Neural cell (in vitro differentiated cells): ENCODE results near the gene RPL26. TPM values are rescaled to one million over a fixed set of nuclear protein-coding genes. Genes with fewer than 3 reads are reported as not detected.
A peak's percentile ranks its signal among the peaks of the same experiment; 100 is the strongest.

Experiments used
- H2AFZ ChIP-seq: fragments of 200-600, 300-800 bp; sonication (generic), shearing (Covaris generic); 2 replicates; pipeline ENCODE4 v1.6.0; 2014; ENCODE audit warnings: low read depth, mild to moderate bottlenecking, antibody characterized with exemption, low read length, moderate library complexity
- H3F3A ChIP-seq: fragments of 200-600 bp; shearing (Covaris generic); 2 replicates; pipeline ENCODE4 v1.6.1; 2016; ENCODE audit warnings: mild to moderate bottlenecking, moderate library complexity, mixed read lengths, antibody characterized with exemption, low read length; ENCODE audit not compliant: insufficient read depth, poor library complexity, severe bottlenecking
- H3K27ac ChIP-seq: fragments of 200-600, 300-800 bp; sonication (generic), shearing (Covaris generic); 2 replicates; pipeline ENCODE4 v1.5.1; 2014; ENCODE audit warnings: mild to moderate bottlenecking, low read length, moderate library complexity
- H3K27me3 ChIP-seq: fragments of 300-800, 200-600 bp; sonication (generic), shearing (Covaris generic); 2 replicates; pipeline ENCODE4 v1.6.0; 2014; ENCODE audit warnings: mild to moderate bottlenecking, low read depth, low read length, moderate library complexity; ENCODE audit not compliant: insufficient read depth
- H3K36me3 ChIP-seq: fragments of 300-800, 200-600 bp; sonication (generic), shearing (Covaris generic); 2 replicates; pipeline ENCODE4 v1.5.1; 2014; ENCODE audit warnings: mild to moderate bottlenecking, antibody characterized with exemption, low read length, moderate library complexity; ENCODE audit not compliant: insufficient read depth
- H3K4me2 ChIP-seq: fragments of 300-800, 200-600 bp; sonication (generic), shearing (Covaris generic); 2 replicates; pipeline ENCODE4 v1.6.0; 2014; ENCODE audit warnings: mild to moderate bottlenecking, low read length
- H3K4me3 ChIP-seq: fragments of 300-800, 200-600 bp; sonication (generic), shearing (Covaris generic); 2 replicates; pipeline ENCODE4 v1.5.1; 2014; ENCODE audit warnings: mild to moderate bottlenecking, low read length, moderate library complexity
- H3K79me2 ChIP-seq: fragments of 200-600 bp; shearing (Covaris generic); replicated peaks from 2 replicates; pipeline ENCODE4 v1.6.0; 2014; ENCODE audit warnings: mild to moderate bottlenecking, low read length, moderate library complexity; ENCODE audit not compliant: insufficient read depth
- H3K9ac ChIP-seq: fragments of 300-800, 200-600 bp; sonication (generic), shearing (Covaris generic); 2 replicates; pipeline ENCODE4 v1.6.1; 2016; ENCODE audit warnings: mild to moderate bottlenecking, low read length, mixed read lengths
- H3K9me2 ChIP-seq: fragments of 200-600 bp; shearing (Covaris generic); 2 replicates; pipeline ENCODE4 v1.6.1; 2016; ENCODE audit warnings: mild to moderate bottlenecking, low read length, mixed read lengths; ENCODE audit not compliant: insufficient read depth
- H3K9me3 ChIP-seq: fragments of 200-600, 300-800 bp; sonication (generic), shearing (Covaris generic); 2 replicates; pipeline ENCODE4 v1.6.1; 2016; ENCODE audit warnings: mild to moderate bottlenecking, mixed run types, low read length, moderate library complexity, mixed read lengths
- H4K20me1 ChIP-seq: fragments of 200-600 bp; shearing (Covaris generic); 2 replicates; pipeline ENCODE4 v1.6.1; 2016; ENCODE audit warnings: mild to moderate bottlenecking, mixed run types; ENCODE audit not compliant: insufficient read depth
- EP300 ChIP-seq: fragments of 450-650 bp; conservative IDR thresholded peaks from 2 replicates; pipeline ENCODE4 v1.6.1; 2014; ENCODE audit warnings: antibody characterized with exemption, mild to moderate bottlenecking, moderate library complexity; ENCODE audit not compliant: poor library complexity, severe bottlenecking
- EZH2 ChIP-seq: fragments of 200-600, 300-800 bp; shearing (Covaris generic), sonication (generic); IDR thresholded peaks from 2 replicates; pipeline ENCODE4 v1.6.1; 2014; ENCODE audit warnings: antibody characterized with exemption, low read length, borderline replicate concordance, mild to moderate bottlenecking; ENCODE audit not compliant: insufficient read depth, poor library complexity, severe bottlenecking
- MXI1 ChIP-seq: fragments of 450-650 bp; conservative IDR thresholded peaks from 2 replicates; pipeline ENCODE4 v1.6.1; 2014; ENCODE audit warnings: antibody characterized with exemption, mild to moderate bottlenecking; ENCODE audit not compliant: poor library complexity, severe bottlenecking
- POLR2AphosphoS5 ChIP-seq: IDR thresholded peaks from 2 replicates; pipeline ENCODE4 v1.6.1; 2012
- RAD21 ChIP-seq: fragments of 450-650 bp; conservative IDR thresholded peaks from 2 replicates; pipeline ENCODE4 v1.6.1; 2014; ENCODE audit warnings: antibody characterized with exemption, mild to moderate bottlenecking, moderate library complexity
- REST ChIP-seq: IDR thresholded peaks from 2 replicates; pipeline ENCODE4 v1.6.1; 2012; ENCODE audit warnings: borderline replicate concordance
- SMC3 ChIP-seq: fragments of 450-650 bp; conservative IDR thresholded peaks from 2 replicates; pipeline ENCODE4 v1.6.1; 2014; ENCODE audit warnings: antibody characterized with exemption, mild to moderate bottlenecking, moderate library complexity; ENCODE audit not compliant: poor library complexity
- TAF1 ChIP-seq: IDR thresholded peaks from 2 replicates; pipeline ENCODE4 v1.6.1; 2012; ENCODE audit warnings: low read depth
- polyA minus RNA-seq: library from RNA; depleted of rRNA, polyadenylated mRNA; stranded (reverse); fragments of >200 nt; gene quantifications from 2 replicates; pipeline ENCODE4 v1.2.3, GENCODE V29; 2014
- polyA plus RNA-seq: library from polyadenylated mRNA; depleted of rRNA; stranded (reverse); fragments of >200 nt; gene quantifications from 2 replicates; pipeline ENCODE4 v1.2.3, GENCODE V29; 2014
- TF ChIP-seq, protein P1 (sequence below): fragments of 450-650 bp; IDR thresholded peaks from 2 replicates; pipeline ENCODE4 v1.5.1; 2014; ENCODE audit warnings: antibody characterized with exemption, mild to moderate bottlenecking, moderate library complexity; ENCODE audit not compliant: poor library complexity, severe bottlenecking

Gene RPL26
- polyA plus RNA-seq (3,508 and 4,061 TPM in 2 replicates), polyA minus RNA-seq (970 and 1,174 TPM in 2 replicates)

GRCh38 chr17:8383143-8383822 lies at the start of gene RPL26:
TSS of gene RPL26 (minus strand) at chr17:8383193. CDS start at chr17:8382310, 883 bp downstream.
- Histone ChIP-seq H3K36me3 (no peaks in the 10 kb centered on the region), H3K4me2 (peak within 1 kb of the TSS; percentile 70), H3K27me3 (no peaks in the 10 kb centered on the region), H3K79me2 (peaks cover 23% of the 10 kb centered on the region), H3K9ac (peak within 1 kb of the TSS; percentile 85), H2AFZ (peak within 1 kb of the TSS; percentile 99), H3K27ac (peak within 1 kb of the TSS; percentile 79), H3F3A (no peaks in the 10 kb centered on the region), H4K20me1 (no peaks in the 10 kb centered on the region), H3K9me2 (no peaks in the 10 kb centered on the region), H3K9me3 (no peaks in the 10 kb centered on the region), H3K4me3 (peak within 1 kb of the TSS; percentile 94)
- TF ChIP-seq TAF1 (no peak), EZH2 (no peak), REST (no peak), MXI1 (peak; percentile 99), EP300 (peak; percentile 53), RAD21 (peak; percentile 72), POLR2AphosphoS5 (peak; percentile 89), SMC3 (peak; percentile 92)
- TF ChIP-seq, protein P1, sequence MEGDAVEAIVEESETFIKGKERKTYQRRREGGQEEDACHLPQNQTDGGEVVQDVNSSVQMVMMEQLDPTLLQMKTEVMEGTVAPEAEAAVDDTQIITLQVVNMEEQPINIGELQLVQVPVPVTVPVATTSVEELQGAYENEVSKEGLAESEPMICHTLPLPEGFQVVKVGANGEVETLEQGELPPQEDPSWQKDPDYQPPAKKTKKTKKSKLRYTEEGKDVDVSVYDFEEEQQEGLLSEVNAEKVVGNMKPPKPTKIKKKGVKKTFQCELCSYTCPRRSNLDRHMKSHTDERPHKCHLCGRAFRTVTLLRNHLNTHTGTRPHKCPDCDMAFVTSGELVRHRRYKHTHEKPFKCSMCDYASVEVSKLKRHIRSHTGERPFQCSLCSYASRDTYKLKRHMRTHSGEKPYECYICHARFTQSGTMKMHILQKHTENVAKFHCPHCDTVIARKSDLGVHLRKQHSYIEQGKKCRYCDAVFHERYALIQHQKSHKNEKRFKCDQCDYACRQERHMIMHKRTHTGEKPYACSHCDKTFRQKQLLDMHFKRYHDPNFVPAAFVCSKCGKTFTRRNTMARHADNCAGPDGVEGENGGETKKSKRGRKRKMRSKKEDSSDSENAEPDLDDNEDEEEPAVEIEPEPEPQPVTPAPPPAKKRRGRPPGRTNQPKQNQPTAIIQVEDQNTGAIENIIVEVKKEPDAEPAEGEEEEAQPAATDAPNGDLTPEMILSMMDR, result peak; percentile 100

DNA sequence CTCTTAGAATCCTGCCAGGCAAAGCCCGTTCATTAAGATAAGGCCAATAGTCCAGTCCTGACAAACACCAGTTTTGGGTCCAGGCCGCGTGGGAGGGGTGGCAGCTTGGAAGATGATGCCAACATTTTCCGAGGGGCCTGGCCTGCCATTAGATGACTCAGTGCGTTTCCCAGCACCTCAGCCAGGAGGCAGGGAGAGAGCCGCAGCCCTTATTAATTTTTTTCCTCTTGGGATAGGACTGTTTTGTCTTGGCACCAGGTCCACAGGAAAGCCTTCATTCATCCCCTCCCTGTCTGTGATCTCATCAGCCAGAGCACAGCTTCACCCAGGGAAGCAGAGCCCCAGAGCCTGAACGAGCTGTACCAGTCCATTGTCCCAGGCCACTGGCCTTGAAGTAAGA lies 48.0 kb upstream of the RPL26 start:
- no peaks in the 10 kb centered on the region for H3K36me3 ChIP-seq
- no peak overlapping the region for H3K27ac ChIP-seq
- no peaks in the 10 kb centered on the region for H4K20me1 ChIP-seq
- H3K27me3 ChIP-seq, result no peaks in the 10 kb centered on the region
- no peak overlapping the region for H3K4me3 ChIP-seq
- TF ChIP-seq EZH2 (no peak), SMC3 (no peak), POLR2AphosphoS5 (no peak), EP300 (no peak), TAF1 (no peak), RAD21 (no peak), REST (no peak), MXI1 (no peak)
- TF ChIP-seq, protein P1, result no peak
- peaks cover 3% of the 10 kb centered on the region for H3F3A ChIP-seq
- H3K9me2 ChIP-seq, result no peaks in the 10 kb centered on the region
- no peak overlapping the region for H3K9ac ChIP-seq
- no peak overlapping the region for H2AFZ ChIP-seq
- H3K9me3 ChIP-seq, result no peaks in the 10 kb centered on the region
- no peaks in the 10 kb centered on the region for H3K79me2 ChIP-seq
- no peak overlapping the region for H3K4me2 ChIP-seq
